Fibroblast of peridontal ligament (primary cell): Measurements from ENCODE around the gene SRSF8.

ENCODE experiments used
- DNase-seq: peaks from one replicate; pipeline ENCODE4 v3.0.0-alpha.2; 2010; ENCODE audit errors: extremely low read depth

Gene SRSF8

GRCh38 chr11:95068549-95068948 is 1.8 kb downstream of the SRSF8 start:
- DNase-seq = peak; percentile 94

DNA sequence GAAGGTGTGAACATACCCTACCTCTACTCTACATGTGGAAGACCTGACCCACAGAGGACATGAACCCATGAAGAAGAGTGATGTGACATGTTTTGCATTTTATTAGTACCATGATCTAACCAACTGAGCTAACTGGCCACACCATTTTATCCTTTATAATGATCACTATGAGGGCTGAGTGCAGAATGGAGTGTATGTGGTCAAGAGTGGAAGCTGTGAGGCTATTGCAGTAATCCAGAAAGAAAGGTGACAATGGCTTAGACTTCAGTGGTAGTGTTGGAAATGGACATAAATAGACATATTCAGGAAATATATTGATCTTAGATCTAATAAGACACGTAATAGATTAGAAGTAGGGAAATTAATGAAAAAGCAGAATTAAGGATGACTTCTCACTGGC is 3.8 kb downstream of the SRSF8 start:
- no peak for DNase-seq

DNA sequence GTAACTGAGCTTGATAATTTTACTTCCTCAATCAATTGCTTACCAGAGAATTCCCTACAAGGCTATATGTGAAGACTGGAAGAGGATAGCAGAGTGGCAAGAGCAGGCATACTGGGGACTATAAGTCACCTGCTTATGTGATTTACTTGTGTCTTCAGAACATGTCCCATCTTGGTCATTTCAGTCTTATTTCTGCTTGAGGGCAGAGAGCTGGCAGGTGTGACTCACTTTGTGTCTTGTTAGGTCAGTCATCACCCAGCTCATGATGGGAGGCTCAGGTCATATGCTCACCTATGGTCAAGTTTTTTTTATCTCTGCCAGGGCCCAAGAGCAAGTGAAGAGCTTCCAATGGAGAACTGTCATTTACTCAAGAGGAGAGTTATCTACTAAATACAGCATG is 6.2 kb downstream of the SRSF8 start:
- DNase-seq = no peak

GRCh38 chr11:95074792-95075563 is 8.3 kb downstream of the SRSF8 start:
- DNase-seq = no peak

GRCh38 chr11:95076416-95076815 is 9.7 kb downstream of the SRSF8 start:
- peak; percentile 92 for DNase-seq

GRCh38 chr11:95076981-95077380 is 10.3 kb downstream of the SRSF8 start:
- DNase-seq = no peak

- DNase-seq = no peak
Observed at GRCh38 chr11:95078526-95078925, 11.8 kb downstream of the SRSF8 start.

DNA sequence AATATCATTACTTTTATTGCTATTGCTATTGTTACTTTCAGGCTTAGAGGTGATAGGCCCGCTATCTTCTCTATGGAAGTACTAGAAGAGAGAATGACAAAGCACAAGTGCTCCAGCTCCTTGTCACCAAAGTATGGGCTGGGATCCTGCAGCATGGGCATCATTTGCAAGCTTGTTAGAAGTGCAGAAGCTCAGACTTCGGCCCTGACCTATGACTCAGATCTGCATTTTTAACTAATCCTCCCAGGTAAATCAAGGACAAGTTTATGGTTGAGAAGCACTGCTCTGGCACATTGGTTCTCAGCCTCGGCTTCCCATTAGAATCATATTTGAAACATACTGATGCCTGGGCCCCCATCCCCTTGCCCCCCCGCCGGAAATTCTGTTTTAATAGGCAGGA is 14.3 kb downstream of the SRSF8 start:
- DNase-seq = no peak

DNA sequence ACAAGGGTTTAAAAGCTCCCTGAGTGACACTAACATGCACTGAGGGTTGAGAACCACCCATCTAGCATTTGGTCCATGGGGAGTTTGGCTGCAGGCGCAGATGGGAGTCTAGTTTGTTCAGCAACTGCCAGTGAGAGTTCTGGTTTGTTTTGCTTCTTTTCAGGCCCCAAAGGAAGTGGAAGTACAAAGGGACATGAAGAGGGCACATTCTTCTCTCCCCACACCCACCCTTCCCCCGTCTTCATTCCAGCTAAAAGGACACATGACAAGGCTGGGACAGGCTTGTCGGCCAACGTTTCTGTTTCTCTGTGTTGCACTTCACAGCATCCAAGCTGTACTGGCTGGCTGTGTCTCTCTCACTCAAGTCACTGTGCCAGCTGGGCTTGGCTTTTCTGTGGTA is 14.7 kb downstream of the SRSF8 start:
- peak; percentile 11 for DNase-seq

GRCh38 chr11:95082576-95083001 is 15.9 kb downstream of the SRSF8 start:
- DNase-seq = no peak

DNA sequence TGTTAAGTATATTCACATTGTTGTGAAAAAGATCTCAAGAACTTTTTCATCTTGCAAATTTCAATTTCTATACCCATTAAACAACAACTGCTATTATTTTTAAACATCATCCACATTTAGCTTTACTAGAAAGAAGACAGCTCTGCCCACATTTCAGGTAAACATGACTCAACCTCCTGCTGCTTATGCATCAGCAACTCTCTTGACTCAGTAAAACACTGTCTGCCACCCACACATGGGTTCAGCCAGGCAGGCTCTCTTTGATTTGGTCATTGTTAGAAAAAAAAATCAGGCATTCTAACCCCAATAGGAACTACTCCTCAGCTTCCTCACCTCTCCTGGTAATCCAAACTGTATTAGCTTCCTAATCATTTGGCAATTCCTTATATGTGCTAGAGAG is 17.8 kb downstream of the SRSF8 start:
- DNase-seq = no peak

DNA sequence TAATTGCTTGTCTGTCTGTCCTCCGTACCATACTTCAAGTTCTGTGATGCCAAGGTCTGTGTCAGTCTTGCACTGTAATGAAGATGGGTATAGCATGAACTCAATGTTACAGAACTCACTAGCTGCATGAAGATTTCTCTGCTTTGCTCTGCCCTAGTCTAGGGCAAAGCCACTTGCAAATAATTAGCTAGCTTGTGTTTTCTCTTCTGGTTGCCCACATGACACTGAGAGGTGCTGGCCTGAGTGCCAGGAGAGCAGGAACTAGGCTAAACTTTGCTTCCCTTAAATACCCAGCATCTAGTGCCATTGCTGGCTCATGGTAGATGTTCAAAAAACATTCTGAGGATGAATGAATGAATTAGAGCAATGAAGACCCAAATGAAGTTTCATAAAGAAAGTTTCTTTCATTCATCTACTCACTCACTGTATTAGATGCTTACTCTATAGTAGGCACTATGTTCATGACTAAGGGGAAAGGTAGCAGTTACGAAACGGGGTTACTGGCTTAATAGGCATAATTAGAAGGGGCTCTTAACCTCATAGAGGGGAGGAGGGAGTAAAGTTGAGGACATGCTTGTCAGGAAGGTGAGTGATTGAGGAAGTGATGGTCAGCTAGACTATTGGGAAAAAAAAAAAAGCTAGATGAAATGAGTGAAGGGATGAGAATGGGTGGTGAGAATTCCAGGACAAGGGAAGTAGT is 18.5 kb downstream of the SRSF8 start:
- no peak for DNase-seq

DNA sequence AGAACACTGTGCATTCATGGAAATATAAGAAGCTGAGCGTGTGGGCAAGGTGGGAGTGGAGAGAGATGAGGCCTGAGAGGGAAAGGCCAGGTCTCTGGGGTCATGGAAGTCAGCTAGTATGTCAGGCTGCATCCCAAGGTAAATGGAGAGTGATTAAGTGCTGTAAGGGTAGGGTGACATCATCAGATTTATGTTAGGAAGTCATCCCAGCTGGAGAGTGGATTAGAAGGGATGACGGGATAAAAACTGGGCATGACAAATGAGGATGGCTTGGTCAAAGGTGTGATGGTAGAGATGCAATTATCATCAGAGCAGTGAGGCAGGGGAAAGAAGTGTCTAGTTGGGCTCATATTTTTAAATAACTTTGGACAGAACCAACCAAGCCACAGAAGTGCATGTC is 19.4 kb downstream of the SRSF8 start:
- DNase-seq = no peak

DNA sequence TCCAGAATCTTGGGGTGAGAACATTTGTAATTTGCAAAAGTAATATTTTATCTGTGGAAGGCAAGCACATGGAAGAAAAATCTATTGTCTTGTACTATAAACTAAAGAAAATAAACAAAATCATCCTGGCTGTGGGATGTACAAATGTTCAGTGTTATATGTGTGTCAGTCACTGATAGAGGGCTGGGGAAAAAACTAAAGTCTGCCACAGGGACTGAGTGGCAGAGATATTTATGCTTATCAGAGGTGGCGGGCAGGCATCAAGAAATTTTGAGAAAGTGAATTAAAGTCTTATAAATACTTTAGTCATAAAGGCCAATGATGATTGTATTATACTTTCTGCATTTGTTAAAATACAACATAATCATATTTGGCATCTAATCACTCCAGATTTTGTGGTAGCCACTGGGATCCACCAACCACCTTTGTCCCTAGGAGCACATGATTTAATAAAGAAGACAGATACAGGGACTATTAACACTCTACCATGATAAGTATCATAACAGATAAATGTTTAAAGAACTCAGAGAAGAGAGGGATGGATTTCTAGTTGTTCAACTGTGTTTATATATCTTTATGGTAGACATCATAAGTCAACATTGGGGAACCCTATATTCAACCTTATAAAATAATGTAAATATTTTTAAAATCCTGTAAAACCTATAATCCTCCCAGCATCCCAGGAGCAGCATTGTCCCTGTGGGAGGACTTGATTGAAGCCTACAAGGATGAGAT is 20.3 kb downstream of the SRSF8 start:
- no peak for DNase-seq

DNA sequence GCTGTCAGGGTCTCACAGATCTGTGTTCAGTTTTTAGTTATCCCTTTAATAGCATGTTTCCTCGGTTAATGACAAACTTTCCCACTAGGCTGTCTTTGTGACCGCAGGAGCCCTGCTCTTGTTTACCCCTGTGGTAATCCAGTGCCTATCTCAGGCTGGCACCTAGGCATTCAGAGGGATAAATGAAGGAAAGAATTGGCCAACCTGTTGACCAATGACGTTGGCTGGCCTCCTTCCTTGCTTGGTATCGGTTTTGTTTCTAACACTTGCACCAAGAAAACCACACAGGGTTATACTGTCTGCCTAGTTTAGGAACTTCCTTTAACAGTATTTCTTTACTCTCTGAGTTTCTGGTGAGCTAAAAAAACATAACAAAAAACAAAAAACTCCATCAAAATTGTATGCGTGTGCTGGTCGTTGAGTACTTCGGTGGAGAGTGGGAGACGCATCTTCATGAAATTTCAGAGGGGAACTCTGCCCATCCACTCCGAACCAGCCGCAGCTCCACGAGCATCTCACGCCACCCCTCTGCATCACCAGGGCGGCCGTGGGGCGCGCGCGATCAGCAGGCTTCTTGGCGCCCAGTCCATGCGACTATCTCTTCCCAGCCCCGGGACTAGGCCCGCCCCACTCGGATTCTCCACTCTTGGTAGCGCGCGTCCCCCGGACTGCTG is 22.4 kb downstream of the SRSF8 start:
- peak; percentile 36 for DNase-seq

GRCh38 chr11:95089620-95090542 is 23.2 kb downstream of the SRSF8 start, which contains the start of gene ENDOD1:
Gene ENDOD1 (plus strand): TSS chr11:95089846. CDS start chr11:95089928, 82 bp downstream.
- DNase-seq = peak; percentile 69

DNA sequence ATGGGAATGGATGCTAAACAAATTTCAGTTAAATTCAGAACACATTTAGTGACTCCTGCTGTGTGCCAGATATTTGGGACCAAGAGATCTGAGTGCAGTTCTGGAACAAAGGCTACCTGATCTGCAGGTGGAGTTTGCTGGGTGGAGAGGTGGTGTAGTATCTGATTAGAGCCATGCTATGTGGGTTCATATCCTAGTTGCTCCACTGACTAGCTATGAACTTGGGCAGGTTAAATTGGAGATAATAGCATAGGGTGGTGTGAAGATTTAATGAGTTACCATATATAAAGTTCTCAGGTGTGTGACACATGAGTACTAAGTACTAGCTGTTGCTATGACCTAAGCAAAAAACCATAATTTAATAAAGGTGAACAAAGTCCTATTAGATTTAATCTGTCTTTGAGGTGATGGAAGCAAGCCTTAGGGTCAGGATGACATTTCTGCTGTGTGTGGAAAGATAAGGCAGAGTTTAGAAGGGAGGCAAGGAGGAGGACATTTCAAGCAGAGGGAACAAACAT is 25.0 kb downstream of the SRSF8 start:
- no peak for DNase-seq

- peak; percentile 57 for DNase-seq
Observed at GRCh38 chr11:95092549-95093324, 26.0 kb downstream of the SRSF8 start.

DNA sequence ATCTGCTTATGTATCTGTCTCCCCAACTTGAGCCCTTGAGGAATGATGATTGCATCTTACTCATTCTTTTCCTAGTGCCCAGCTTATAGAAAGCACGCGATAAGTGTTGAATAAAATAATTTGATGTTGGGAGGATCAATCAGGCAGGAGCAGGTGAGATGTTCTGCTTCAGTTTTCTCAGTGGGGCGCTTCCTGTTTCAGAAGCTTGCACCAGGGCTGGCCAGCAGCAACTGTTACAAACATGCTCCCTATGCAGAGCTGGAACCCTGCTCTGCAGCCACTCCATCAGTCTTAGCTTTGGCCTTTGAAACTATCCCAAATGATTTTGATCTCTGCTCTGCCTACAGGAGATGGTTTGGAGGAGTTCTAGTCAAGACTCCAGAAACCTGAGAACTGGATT is 26.8 kb downstream of the SRSF8 start:
- no peak for DNase-seq
